Immature natural killer cell (primary cell): ENCODE data around the gene PCDHGB4. TPM values are rescaled to one million over a fixed set of nuclear protein-coding genes. Genes with fewer than 3 reads are reported as not detected.
"Not testable (repeated sequence)": the region's sequence is repeated elsewhere in the genome, so short reads cannot be mapped to it uniquely, and the experiment has no call there.

ENCODE experiments used
- DNase-seq, 3 donors: peaks; one replicate each; pipeline ENCODE4 v3.0.0; 2022; ENCODE audit warnings: mixed read lengths in 1 of 3
- H3K27ac Mint-ChIP-seq, 6 donors: one replicate each; pipeline ENCODE4 v1.8.0; 2020; ENCODE audit warnings: mixed read lengths in 6 of 6, mild to moderate bottlenecking in 5 of 6, inconsistent platforms in 4 of 6, moderate library complexity in 3 of 6
- H3K27me3 Mint-ChIP-seq, 3 donors: one replicate each; pipeline ENCODE4 v1.8.0; 2020 to 2021; ENCODE audit warnings: low read depth in 3 of 3, mild to moderate bottlenecking in 3 of 3, mixed read lengths in 3 of 3, moderate library complexity in 3 of 3, inconsistent platforms in 1 of 3
- H3K36me3 Mint-ChIP-seq, 3 donors: one replicate each; pipeline ENCODE4 v1.8.0; 2020; ENCODE audit warnings: mixed read lengths in 3 of 3, inconsistent platforms in 2 of 3, mild to moderate bottlenecking in 2 of 3
- H3K4me1 Mint-ChIP-seq, 2 donors: one replicate each; pipeline ENCODE4 v1.8.0; 2020; ENCODE audit warnings: inconsistent platforms in 2 of 2, mild to moderate bottlenecking in 2 of 2, mixed read lengths in 2 of 2, moderate library complexity in 1 of 2
- H3K4me3 Mint-ChIP-seq, 5 donors: one replicate each; pipeline ENCODE4 v1.8.0; 2020; ENCODE audit warnings: mild to moderate bottlenecking in 5 of 5, mixed read lengths in 5 of 5, inconsistent platforms in 3 of 5, moderate library complexity in 3 of 5
- H3K9me3 Mint-ChIP-seq, 6 donors: one replicate each; pipeline ENCODE4 v1.8.0; 2020; ENCODE audit warnings: mild to moderate bottlenecking in 6 of 6, mixed read lengths in 6 of 6, inconsistent platforms in 4 of 6, moderate library complexity in 3 of 6
- polyA plus RNA-seq, 3 donors: library from polyadenylated mRNA; unstranded; fragments of 300-500 nt; fragmentation: Illumina TruSeq; gene quantifications; one replicate each; pipeline ENCODE4 v1.2.3, GENCODE V29; 2021

Gene PCDHGB4
- polyA plus RNA-seq, 3 donors from 2014 or later, result 0.13 TPM; not detected in 2

DNA sequence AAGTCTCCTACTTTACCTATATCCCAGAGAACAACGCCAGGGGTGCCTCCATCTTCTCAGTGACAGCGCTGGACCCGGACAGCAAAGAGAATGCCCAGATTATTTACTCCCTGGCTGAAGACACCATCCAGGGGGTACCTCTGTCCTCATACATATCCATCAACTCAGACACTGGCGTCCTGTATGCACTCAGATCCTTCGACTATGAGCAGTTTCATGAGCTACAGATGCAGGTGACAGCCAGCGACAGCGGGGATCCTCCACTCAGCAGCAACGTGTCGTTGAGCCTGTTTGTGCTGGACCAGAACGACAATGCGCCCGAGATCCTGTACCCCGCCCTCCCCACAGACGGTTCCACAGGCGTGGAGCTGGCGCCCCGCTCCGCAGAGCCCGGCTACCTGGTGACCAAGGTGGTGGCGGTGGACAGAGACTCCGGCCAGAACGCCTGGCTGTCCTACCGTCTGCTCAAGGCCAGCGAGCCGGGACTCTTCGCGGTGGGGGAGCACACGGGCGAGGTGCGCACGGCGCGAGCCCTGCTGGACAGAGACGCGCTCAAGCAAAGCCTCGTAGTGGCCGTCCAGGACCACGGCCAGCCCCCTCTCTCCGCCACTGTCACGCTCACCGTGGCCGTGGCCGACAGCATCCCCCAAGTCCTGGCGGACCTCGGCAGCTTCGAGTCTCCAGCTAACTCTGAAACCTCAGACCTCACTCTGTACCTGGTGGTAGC lies 27.2 kb downstream of the PCDHGB4 start:
- H3K27ac Mint-ChIP-seq, result peak overlapping the region in 1 of 6 donors; percentile 10
- H3K4me1 Mint-ChIP-seq, result peaks cover 40 to 68% of the 10 kb centered on the region in 2 donors
- peaks cover 4 to 25% (median 22%) of the 10 kb centered on the region in 3 donors for H3K36me3 Mint-ChIP-seq
- peaks cover 52 to 61% (median 53%) of the 10 kb centered on the region in 3 donors for H3K27me3 Mint-ChIP-seq
- peaks cover 9 to 41% (median 19%) of the 10 kb centered on the region in 6 donors for H3K9me3 Mint-ChIP-seq
- not testable (repeated sequence) for DNase-seq
- H3K4me3 Mint-ChIP-seq, result peak overlapping the region; percentile 33 to 86 (median 59)

DNA sequence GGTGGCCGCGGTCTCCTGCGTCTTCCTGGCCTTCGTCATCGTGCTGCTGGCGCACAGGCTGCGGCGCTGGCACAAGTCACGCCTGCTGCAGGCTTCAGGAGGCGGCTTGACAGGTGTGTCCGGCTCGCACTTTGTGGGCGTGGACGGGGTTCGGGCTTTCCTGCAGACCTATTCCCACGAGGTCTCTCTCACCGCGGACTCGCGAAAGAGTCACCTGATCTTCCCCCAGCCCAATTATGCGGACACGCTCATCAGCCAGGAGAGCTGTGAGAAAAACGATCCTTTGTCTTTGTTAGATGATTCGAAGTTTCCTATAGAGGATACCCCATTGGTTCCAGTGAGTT lies 27.7 kb downstream of the PCDHGB4 start:
- Mint-ChIP-seq H3K9me3 (peaks cover 12 to 42% (median 22%) of the 10 kb centered on the region in 6 donors), H3K27ac (peak overlapping the region in 1 of 6 donors; percentile 15), H3K4me3 (peak overlapping the region; percentile 33 to 74 (median 59))

DNA sequence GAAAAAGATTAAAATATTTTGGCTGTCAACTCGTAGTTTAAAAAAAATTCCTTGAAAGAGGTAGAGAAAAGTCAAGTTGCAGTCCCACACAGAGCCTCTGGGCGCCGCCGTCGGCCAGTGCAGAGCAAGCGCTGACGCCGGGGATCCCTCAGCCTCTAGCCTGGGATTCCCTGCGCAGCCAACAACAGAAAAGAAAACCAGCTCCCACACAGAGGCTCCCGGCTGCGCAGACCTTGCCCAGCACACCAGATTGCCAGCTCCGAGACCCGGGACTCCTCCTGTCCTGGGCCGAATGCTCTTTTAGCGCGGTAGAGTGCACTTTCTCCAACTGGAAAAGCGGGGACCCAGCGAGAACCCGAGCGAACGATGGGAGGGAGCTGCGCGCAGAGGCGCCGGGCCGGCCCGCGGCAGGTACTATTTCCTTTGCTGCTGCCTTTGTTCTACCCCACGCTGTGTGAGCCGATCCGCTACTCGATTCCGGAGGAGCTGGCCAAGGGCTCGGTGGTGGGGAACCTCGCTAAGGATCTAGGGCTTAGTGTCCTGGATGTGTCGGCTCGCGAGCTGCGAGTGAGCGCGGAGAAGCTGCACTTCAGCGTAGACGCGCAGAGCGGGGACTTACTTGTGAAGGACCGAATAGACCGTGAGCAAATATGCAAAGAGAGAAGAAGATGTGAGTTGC lies 30.1 kb downstream of the PCDHGB4 start, which contains the start of gene PCDHGB7:
PCDHGB7 (plus strand) TSS at position 184 of the 679 bp plus-strand sequence; CDS start at position 367, 183 bp downstream.
- Mint-ChIP-seq H3K27ac (peak within 1 kb of the TSS in 3 of 6 donors; percentile 41 to 58 (median 45)), H3K36me3 (peaks cover 0 to 21% (median 20%) of the 10 kb centered on the region in 3 donors), H3K27me3 (peaks cover 67 to 77% (median 71%) of the 10 kb centered on the region in 3 donors), H3K4me3 (peak within 1 kb of the TSS; percentile 71 to 85 (median 74)), H3K4me1 (peaks cover 37 to 68% of the 10 kb centered on the region in 2 donors), H3K9me3 (peaks cover 12 to 59% (median 36%) of the 10 kb centered on the region in 6 donors)
- peak; percentile 22 to 53 (median 51) for DNase-seq

More for the DNA sequence above, 27.7 kb downstream of the PCDHGB4 start:
- H3K4me1 Mint-ChIP-seq, result peaks cover 39 to 65% of the 10 kb centered on the region in 2 donors
- peaks cover 2 to 24% (median 22%) of the 10 kb centered on the region in 3 donors for H3K36me3 Mint-ChIP-seq
- not testable (repeated sequence) for DNase-seq
- peaks cover 52 to 63% (median 54%) of the 10 kb centered on the region in 3 donors for H3K27me3 Mint-ChIP-seq

DNA sequence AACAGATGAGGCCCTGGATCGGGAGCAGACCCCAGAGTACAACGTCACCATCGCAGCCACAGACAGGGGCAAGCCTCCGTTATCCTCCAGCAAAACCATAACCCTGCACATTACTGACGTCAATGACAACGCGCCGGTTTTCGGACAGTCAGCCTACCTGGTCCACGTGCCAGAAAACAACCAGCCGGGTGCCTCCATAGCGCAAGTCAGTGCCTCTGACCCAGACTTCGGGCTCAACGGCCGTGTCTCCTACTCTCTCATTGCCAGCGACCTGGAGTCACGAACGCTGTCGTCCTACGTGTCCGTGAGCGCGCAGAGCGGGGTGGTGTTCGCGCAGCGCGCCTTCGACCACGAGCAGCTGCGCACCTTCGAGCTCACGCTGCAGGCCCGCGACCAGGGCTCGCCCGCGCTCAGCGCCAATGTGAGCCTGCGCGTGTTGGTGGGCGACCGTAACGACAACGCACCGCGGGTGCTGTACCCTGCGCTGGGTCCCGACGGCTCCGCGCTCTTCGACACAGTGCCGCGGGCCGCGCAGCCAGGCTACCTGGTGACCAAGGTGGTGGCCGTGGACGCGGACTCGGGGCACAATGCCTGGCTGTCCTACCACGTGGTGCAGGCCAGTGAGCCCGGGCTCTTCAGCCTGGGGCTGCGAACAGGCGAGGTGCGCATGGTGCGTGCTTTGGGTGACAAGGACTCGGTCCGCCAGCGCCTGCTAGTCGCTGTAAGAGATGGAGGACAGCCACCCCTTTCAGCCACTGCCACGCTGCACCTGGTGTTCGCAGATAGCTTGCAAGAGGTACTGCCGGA lies 31.8 kb downstream of the PCDHGB4 start:
- DNase-seq, result no peak
- peaks cover 0 to 18% (median 16%) of the 10 kb centered on the region in 3 donors for H3K36me3 Mint-ChIP-seq
- peak overlapping the region in 1 of 5 donors; percentile 85 for H3K4me3 Mint-ChIP-seq
- peaks cover 23 to 53% of the 10 kb centered on the region in 2 donors for H3K4me1 Mint-ChIP-seq
- peaks cover 62 to 70% (median 68%) of the 10 kb centered on the region in 3 donors for H3K27me3 Mint-ChIP-seq
- H3K27ac Mint-ChIP-seq, result peak overlapping the region in 2 of 6 donors; percentile 41 to 74
- peaks cover 12 to 53% (median 37%) of the 10 kb centered on the region in 6 donors for H3K9me3 Mint-ChIP-seq

DNA sequence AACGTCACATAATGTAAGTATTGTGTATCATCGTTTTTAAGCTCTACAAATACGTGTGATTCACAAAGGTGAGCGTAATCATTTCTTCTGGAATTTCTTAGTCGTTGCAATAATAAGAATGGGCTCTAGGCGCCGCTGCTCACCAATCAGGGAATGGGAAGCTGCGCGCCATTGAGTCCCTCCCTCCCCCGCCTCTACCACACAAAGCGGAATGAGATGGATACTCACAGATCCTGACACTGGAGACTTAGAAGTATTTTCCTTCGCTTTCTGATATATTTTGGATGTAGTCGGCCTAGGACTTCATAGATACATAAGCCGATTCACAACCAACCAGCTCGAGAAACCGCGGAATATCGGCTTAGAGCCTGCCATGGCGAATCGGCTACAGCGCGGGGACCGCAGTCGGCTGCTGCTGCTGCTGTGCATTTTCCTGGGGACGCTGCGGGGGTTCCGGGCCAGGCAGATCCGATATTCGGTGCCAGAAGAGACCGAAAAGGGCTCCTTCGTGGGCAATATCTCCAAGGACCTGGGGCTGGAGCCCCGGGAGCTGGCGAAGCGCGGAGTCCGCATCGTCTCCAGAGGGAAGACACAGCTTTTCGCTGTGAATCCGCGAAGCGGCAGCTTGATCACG lies 33.5 kb downstream of the PCDHGB4 start, which contains the start of gene PCDHGA11:
PCDHGA11 (plus strand) TSS at position 197 of the 634 bp plus-strand sequence; CDS start at position 374, 177 bp downstream.
- Mint-ChIP-seq H3K4me1 (peaks cover 14 to 38% of the 10 kb centered on the region in 2 donors), H3K4me3 (peak within 1 kb of the TSS; percentile 71 to 89 (median 83)), H3K9me3 (peaks cover 12 to 50% (median 36%) of the 10 kb centered on the region in 6 donors), H3K36me3 (peaks cover 0 to 14% (median 12%) of the 10 kb centered on the region in 3 donors), H3K27ac (peak within 1 kb of the TSS in 2 of 6 donors; percentile 27 to 61), H3K27me3 (peaks cover 52 to 66% (median 61%) of the 10 kb centered on the region in 3 donors)
- peak; percentile 19 to 40 (median 31) for DNase-seq

DNA sequence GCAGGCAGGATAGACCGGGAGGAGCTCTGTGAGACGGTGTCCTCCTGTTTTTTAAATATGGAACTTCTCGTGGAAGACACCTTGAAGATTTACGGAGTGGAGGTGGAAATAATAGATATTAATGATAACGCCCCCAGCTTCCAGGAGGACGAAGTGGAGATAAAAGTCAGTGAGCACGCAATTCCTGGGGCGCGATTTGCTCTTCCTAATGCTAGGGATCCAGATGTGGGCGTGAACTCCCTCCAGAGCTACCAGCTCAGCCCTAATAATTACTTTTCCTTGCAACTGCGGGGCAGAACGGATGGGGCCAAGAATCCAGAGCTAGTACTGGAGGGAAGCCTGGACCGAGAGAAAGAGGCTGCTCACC lies 34.0 kb downstream of the PCDHGB4 start:
- no peak for DNase-seq
- peaks cover 12 to 50% (median 36%) of the 10 kb centered on the region in 6 donors for H3K9me3 Mint-ChIP-seq
- H3K4me3 Mint-ChIP-seq, result peak overlapping the region; percentile 71 to 89 (median 83)
- peak overlapping the region in 2 of 6 donors; percentile 27 to 61 for H3K27ac Mint-ChIP-seq
- peaks cover 49 to 65% (median 61%) of the 10 kb centered on the region in 3 donors for H3K27me3 Mint-ChIP-seq
- H3K4me1 Mint-ChIP-seq, result peaks cover 14 to 37% of the 10 kb centered on the region in 2 donors
- H3K36me3 Mint-ChIP-seq, result peaks cover 0 to 14% (median 12%) of the 10 kb centered on the region in 3 donors

DNA sequence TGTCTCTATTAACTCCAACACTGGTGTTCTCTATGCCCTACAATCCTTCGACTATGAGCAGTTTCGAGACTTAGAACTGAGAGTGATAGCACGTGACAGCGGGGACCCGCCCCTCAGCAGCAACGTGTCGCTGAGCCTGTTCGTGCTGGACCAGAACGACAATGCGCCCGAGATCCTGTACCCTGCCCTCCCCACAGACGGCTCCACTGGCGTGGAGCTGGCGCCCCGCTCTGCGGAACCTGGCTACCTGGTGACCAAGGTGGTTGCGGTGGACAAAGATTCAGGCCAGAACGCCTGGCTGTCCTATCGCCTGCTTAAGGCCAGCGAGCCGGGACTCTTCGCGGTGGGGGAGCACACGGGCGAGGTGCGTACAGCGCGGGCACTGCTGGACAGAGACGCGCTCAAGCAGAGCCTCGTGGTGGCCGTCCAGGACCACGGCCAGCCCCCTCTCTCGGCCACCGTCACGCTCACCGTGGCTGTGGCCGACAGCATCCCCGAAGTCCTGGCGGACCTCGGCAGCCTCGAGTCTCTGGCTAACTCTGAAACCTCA lies 35.3 kb downstream of the PCDHGB4 start:
- Mint-ChIP-seq H3K4me3 (peak overlapping the region in 1 of 5 donors; percentile 64), H3K36me3 (peaks cover 0 to 13% (median 11%) of the 10 kb centered on the region in 3 donors), H3K9me3 (peaks cover 12 to 45% (median 35%) of the 10 kb centered on the region in 6 donors), H3K27me3 (peaks cover 47 to 62% (median 53%) of the 10 kb centered on the region in 3 donors), H3K27ac (no peak overlapping the region), H3K4me1 (peaks cover 9 to 29% of the 10 kb centered on the region in 2 donors)
- DNase-seq, result no peak

DNA sequence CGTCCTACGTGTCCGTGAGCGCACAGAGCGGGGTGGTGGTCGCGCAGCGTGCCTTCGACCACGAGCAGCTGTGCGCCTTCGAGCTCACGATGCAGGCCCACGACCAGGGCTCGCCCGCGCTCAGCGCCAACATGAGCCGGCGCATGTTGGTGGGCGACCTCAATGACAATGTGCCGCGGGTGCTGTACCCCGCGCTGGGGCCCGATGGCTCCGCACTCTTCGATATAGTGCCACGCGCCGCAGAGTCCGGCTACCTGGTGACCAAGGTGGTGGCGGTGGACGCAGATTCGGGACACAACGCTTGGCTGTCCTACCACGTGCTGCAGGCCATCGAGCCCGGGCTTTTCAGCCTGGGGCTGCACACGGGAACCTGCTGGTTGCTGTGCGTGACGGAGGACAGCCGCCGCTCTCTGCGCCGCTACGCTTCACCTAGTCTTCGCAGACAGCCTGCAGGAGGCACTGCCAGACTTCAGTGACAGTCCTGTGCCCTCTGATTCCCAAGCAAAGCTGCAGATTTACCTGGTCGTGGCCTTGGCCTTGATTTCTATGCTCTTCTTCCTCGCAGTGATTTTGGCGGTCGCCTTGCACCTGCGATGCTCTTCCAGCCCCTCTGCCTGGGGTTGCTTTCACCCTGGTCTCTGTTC lies 40.4 kb downstream of the PCDHGB4 start:
- H3K36me3 Mint-ChIP-seq, result peaks cover 5 to 14% (median 8%) of the 10 kb centered on the region in 3 donors
- DNase-seq, result no peak
- H3K27me3 Mint-ChIP-seq, result peaks cover 33 to 45% (median 35%) of the 10 kb centered on the region in 3 donors
- peaks cover 10 to 35% (median 24%) of the 10 kb centered on the region in 6 donors for H3K9me3 Mint-ChIP-seq
- H3K27ac Mint-ChIP-seq, result no peak overlapping the region
- H3K4me3 Mint-ChIP-seq, result no peak overlapping the region
- peaks cover 18 to 22% of the 10 kb centered on the region in 2 donors for H3K4me1 Mint-ChIP-seq

DNA sequence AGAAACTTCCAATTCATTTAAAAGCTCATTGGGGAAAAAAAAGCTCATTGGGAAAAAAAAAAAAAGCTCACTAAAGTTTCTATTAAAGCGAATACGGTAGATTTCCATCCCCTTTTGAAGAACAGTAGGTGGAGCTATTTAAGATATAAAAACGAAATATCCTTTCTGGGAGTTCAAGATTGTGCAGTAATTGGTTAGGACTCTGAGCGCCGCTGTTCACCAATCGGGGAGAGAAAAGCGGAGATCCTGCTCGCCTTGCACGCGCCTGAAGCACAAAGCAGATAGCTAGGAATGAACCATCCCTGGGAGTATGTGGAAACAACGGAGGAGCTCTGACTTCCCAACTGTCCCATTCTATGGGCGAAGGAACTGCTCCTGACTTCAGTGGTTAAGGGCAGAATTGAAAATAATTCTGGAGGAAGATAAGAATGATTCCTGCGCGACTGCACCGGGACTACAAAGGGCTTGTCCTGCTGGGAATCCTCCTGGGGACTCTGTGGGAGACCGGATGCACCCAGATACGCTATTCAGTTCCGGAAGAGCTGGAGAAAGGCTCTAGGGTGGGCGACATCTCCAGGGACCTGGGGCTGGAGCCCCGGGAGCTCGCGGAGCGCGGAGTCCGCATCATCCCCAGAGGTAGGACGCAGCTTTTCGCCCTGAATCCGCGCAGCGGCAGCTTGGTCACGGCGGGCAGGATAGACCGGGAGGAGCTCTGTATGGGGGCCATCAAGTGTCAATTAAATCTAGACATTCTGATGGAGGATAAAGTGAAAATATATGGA lies 43.0 kb downstream of the PCDHGB4 start, which contains the start of gene PCDHGA12:
PCDHGA12 (plus strand) TSS at position 176 of the 782 bp plus-strand sequence; CDS start at position 429, 253 bp downstream.
- peaks cover 12 to 40% (median 27%) of the 10 kb centered on the region in 6 donors for H3K9me3 Mint-ChIP-seq
- peaks cover 5 to 14% (median 11%) of the 10 kb centered on the region in 3 donors for H3K36me3 Mint-ChIP-seq
- peaks cover 32 to 49% (median 36%) of the 10 kb centered on the region in 3 donors for H3K27me3 Mint-ChIP-seq

DNA sequence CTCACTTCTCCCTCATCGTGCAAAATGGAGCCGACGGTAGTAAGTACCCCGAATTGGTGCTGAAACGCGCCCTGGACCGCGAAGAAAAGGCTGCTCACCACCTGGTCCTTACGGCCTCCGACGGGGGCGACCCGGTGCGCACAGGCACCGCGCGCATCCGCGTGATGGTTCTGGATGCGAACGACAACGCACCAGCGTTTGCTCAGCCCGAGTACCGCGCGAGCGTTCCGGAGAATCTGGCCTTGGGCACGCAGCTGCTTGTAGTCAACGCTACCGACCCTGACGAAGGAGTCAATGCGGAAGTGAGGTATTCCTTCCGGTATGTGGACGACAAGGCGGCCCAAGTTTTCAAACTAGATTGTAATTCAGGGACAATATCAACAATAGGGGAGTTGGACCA lies 43.8 kb downstream of the PCDHGB4 start:
- Mint-ChIP-seq H3K9me3 (peaks cover 12 to 40% (median 27%) of the 10 kb centered on the region in 6 donors), H3K27me3 (peaks cover 32 to 45% (median 36%) of the 10 kb centered on the region in 3 donors), H3K36me3 (peaks cover 5 to 14% (median 11%) of the 10 kb centered on the region in 3 donors), H3K4me1 (peaks cover 19 to 22% of the 10 kb centered on the region in 2 donors), H3K27ac (peak overlapping the region in 1 of 6 donors; percentile 57), H3K4me3 (peak overlapping the region; percentile 72 to 89 (median 78))
- peak in 1 of 3 donors; percentile 12 for DNase-seq

More for the DNA sequence above, 43.0 kb downstream of the PCDHGB4 start, which contains the start of gene PCDHGA12:
- Mint-ChIP-seq H3K27ac (peak within 1 kb of the TSS in 3 of 6 donors; percentile 32 to 63 (median 57)), H3K4me3 (peak within 1 kb of the TSS; percentile 72 to 89 (median 78)), H3K4me1 (peaks cover 19 to 22% of the 10 kb centered on the region in 2 donors)
- peak in 2 of 3 donors; percentile 22 to 42 for DNase-seq

DNA sequence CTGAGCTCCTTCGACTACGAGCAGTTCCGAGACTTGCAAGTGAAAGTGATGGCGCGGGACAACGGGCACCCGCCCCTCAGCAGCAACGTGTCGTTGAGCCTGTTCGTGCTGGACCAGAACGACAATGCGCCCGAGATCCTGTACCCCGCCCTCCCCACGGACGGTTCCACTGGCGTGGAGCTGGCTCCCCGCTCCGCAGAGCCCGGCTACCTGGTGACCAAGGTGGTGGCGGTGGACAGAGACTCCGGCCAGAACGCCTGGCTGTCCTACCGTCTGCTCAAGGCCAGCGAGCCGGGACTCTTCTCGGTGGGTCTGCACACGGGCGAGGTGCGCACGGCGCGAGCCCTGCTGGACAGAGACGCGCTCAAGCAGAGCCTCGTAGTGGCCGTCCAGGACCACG lies 44.8 kb downstream of the PCDHGB4 start:
- DNase-seq, H3K27ac Mint-ChIP-seq: not testable (repeated sequence)
- Mint-ChIP-seq H3K27me3 (peaks cover 28 to 38% (median 36%) of the 10 kb centered on the region in 3 donors), H3K4me1 (peaks cover 19 to 22% of the 10 kb centered on the region in 2 donors), H3K4me3 (peak overlapping the region in 4 of 5 donors; percentile 48 to 84 (median 66)), H3K9me3 (peaks cover 12 to 34% (median 27%) of the 10 kb centered on the region in 6 donors), H3K36me3 (peaks cover 5 to 14% (median 11%) of the 10 kb centered on the region in 3 donors)
